H1 (cell line): ENCODE measurements around the gene MAPK8IP3. TPM values are rescaled to one million over a fixed set of nuclear protein-coding genes. Genes with fewer than 3 reads are reported as not detected.
A peak's percentile ranks its signal among the peaks of the same experiment; 100 is the strongest.

ENCODE experiments used
- CREB1 ChIP-seq: IDR thresholded peaks from 2 replicates; pipeline ENCODE4 v1.6.1; 2012; ENCODE audit warnings: inconsistent platforms
- TAF1 ChIP-seq: IDR thresholded peaks from 2 replicates; pipeline ENCODE4 v1.6.1; 2011; ENCODE audit warnings: mild to moderate bottlenecking, low read depth, low read length
- TAF7 ChIP-seq: optimal IDR thresholded peaks from 2 replicates; pipeline ENCODE3; 2011; ENCODE audit warnings: low read depth, mild to moderate bottlenecking, inconsistent platforms, low read length, moderate library complexity, borderline replicate concordance
- TEAD4 ChIP-seq: IDR thresholded peaks from 2 replicates; pipeline ENCODE4 v1.6.1; 2012; ENCODE audit warnings: low read depth, low read length, inconsistent platforms, mixed read lengths
- ZNF274 ChIP-seq: IDR thresholded peaks from 2 replicates; pipeline ENCODE4 v1.7.0; 2012; ENCODE audit warnings: low read length, borderline replicate concordance; ENCODE audit errors: extremely low read depth
- polyA plus RNA-seq, 7 experiments: library from polyadenylated mRNA; depleted of rRNA in 3 of 7; stranded (reverse) in 5 of 7; unstranded in 2 of 7; fragments of >200 nt in 5 of 7; fragments of 200-250 nt in 2 of 7; gene quantifications; 1 replicate in 5 of 7; 2 replicates in 1 of 7; 4 replicates in 1 of 7; pipeline versions ENCODE4 v1.2.1 to v1.2.3, GENCODE V29; 2011 to 2013; ENCODE audit warnings: missing spikeins in 2 of 7, mixed read lengths in 2 of 7
- total RNA-seq: library from RNA; stranded (reverse); fragmentation: NEBNext Ultra II Directional; extraction: Animal tissue kit (Norgen Biotek cat#: 25700); gene quantifications from 2 replicates; pipeline ENCODE4 v1.2.1, GENCODE V29; 2021

Gene MAPK8IP3
- total and polyA plus RNA-seq, 2 of the 8 experiments (the other 6 are each of a cell fraction or from before 2014, with no cell fraction given), result 16.9 to 43.4 TPM

- TF ChIP-seq TAF7, result no peak
- TF ChIP-seq TAF1, result 0 out of 2 replicates have a peak, but pooled peaks have one; percentile 24
- TF ChIP-seq TEAD4, result no peak
- peak; percentile 13; the same call in 1 of the 2 replicates for TF ChIP-seq CREB1
- TF ChIP-seq ZNF274, result no peak
Measured at GRCh38 chr16:1771188-1771863, 65.3 kb downstream of the MAPK8IP3 start, which contains the start of gene NME3 (continued).
